ENCODE measurements around the gene HERPUD1.

HERPUD1 gene

DNA sequence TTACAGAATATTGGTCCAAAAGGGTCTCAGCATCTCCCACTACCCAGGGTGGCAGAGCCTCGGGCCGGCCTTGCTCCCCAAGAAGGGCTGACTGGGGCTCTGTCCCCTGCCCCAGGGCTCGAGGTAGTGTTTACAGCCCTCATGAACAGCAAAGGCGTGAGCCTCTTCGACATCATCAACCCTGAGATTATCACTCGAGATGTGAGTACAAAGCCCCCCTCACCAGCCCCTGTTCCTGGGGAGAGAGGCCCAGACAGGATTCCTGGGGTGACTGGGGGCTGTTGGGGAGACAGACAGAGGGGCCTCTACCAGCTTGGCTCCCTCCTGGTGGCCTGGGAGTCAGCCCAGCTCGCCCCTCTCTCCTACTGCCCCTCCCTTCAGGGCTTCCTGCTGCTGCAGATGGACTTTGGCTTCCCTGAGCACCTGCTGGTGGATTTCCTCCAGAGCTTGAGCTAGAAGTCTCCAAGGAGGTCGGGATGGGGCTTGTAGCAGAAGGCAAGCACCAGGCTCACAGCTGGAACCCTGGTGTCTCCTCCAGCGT, 51.3 kb downstream of the HERPUD1 start (continued):
- TF ChIP-seq, protein P1, sequence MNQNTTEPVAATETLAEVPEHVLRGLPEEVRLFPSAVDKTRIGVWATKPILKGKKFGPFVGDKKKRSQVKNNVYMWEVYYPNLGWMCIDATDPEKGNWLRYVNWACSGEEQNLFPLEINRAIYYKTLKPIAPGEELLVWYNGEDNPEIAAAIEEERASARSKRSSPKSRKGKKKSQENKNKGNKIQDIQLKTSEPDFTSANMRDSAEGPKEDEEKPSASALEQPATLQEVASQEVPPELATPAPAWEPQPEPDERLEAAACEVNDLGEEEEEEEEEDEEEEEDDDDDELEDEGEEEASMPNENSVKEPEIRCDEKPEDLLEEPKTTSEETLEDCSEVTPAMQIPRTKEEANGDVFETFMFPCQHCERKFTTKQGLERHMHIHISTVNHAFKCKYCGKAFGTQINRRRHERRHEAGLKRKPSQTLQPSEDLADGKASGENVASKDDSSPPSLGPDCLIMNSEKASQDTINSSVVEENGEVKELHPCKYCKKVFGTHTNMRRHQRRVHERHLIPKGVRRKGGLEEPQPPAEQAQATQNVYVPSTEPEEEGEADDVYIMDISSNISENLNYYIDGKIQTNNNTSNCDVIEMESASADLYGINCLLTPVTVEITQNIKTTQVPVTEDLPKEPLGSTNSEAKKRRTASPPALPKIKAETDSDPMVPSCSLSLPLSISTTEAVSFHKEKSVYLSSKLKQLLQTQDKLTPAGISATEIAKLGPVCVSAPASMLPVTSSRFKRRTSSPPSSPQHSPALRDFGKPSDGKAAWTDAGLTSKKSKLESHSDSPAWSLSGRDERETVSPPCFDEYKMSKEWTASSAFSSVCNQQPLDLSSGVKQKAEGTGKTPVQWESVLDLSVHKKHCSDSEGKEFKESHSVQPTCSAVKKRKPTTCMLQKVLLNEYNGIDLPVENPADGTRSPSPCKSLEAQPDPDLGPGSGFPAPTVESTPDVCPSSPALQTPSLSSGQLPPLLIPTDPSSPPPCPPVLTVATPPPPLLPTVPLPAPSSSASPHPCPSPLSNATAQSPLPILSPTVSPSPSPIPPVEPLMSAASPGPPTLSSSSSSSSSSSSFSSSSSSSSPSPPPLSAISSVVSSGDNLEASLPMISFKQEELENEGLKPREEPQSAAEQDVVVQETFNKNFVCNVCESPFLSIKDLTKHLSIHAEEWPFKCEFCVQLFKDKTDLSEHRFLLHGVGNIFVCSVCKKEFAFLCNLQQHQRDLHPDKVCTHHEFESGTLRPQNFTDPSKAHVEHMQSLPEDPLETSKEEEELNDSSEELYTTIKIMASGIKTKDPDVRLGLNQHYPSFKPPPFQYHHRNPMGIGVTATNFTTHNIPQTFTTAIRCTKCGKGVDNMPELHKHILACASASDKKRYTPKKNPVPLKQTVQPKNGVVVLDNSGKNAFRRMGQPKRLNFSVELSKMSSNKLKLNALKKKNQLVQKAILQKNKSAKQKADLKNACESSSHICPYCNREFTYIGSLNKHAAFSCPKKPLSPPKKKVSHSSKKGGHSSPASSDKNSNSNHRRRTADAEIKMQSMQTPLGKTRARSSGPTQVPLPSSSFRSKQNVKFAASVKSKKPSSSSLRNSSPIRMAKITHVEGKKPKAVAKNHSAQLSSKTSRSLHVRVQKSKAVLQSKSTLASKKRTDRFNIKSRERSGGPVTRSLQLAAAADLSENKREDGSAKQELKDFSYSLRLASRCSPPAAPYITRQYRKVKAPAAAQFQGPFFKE (tag by site-specific recombination; IDR thresholded peaks at IDR 0.05; ENCODE audit: borderline replicate concordance): no peak
- no peak for TF ChIP-seq GLIS2 (tag by site-specific recombination; IDR thresholded peaks at IDR 0.05)
- no peak for TF ChIP-seq TCF7L2 (IDR thresholded peaks at IDR 0.05; ENCODE audit: borderline replicate concordance, low read depth, low read length)
- no peak for TF ChIP-seq ZBTB48 (tag by site-specific recombination; IDR thresholded peaks at IDR 0.05)
- TF ChIP-seq ZNF24 (tag by site-specific recombination; IDR thresholded peaks at IDR 0.05): no peak
- no peak for TF ChIP-seq ZBTB20 (tag by site-specific recombination; IDR thresholded peaks at IDR 0.05)

DNA sequence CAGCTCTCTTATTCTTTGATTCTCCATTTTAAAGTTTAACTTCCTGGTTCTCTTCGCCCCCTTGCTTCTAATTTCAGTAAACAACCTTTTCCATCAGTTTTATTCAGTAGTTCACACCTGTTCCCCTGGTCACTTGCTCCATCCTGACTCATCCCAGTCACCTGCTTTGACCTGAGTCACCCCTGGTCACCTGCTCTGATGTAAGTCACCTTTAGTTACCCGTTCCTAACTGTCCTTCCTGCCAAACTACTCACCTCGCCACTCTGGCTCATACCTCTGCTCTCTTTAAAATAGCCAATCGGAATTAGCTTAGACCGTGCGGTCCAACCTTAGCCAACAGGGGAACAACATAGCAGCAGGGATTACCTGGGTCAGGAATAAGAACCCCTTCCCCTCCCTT, 52.7 kb downstream of the HERPUD1 start:
- no peaks in the 10 kb centered on the region; the same call in 1 of the 2 replicates for H3K4me1 ChIP-seq (ENCODE audit: control insufficient read depth, insufficient read depth, low read length)
- no peaks in the 10 kb centered on the region for H3K9me3 ChIP-seq (ENCODE audit: control insufficient read depth, insufficient read depth, low read depth, low read length)
- no peak overlapping the region for H3K27ac ChIP-seq (ENCODE audit: extremely low read depth, low read depth, low read length)
- TF ChIP-seq ZNF626 (tag by site-specific recombination; IDR thresholded peaks at IDR 0.05): no peak
- no peak for TF ChIP-seq ZNF623 (tag by site-specific recombination; IDR thresholded peaks at IDR 0.05)
- TF ChIP-seq, protein P2, sequence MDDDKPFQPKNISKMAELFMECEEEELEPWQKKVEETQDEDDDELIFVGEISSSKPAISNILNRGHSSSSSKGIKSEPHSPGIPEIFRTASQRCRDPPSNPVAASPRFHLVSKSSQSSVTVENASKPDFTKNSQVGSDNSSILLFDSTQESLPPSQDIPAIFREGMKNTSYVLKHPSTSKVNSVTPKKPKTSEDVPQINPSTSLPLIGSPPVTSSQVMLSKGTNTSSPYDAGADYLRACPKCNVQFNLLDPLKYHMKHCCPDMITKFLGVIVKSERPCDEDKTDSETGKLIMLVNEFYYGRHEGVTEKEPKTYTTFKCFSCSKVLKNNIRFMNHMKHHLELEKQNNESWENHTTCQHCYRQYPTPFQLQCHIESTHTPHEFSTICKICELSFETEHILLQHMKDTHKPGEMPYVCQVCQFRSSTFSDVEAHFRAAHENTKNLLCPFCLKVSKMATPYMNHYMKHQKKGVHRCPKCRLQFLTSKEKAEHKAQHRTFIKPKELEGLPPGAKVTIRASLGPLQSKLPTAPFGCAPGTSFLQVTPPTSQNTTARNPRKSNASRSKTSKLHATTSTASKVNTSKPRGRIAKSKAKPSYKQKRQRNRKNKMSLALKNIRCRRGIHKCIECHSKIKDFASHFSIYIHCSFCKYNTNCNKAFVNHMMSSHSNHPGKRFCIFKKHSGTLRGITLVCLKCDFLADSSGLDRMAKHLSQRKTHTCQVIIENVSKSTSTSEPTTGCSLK (tag by site-specific recombination; IDR thresholded peaks at IDR 0.05): no peak
- no peak for TF ChIP-seq ZNF521 (tag by site-specific recombination; IDR thresholded peaks at IDR 0.05)
- TF ChIP-seq, protein P3, sequence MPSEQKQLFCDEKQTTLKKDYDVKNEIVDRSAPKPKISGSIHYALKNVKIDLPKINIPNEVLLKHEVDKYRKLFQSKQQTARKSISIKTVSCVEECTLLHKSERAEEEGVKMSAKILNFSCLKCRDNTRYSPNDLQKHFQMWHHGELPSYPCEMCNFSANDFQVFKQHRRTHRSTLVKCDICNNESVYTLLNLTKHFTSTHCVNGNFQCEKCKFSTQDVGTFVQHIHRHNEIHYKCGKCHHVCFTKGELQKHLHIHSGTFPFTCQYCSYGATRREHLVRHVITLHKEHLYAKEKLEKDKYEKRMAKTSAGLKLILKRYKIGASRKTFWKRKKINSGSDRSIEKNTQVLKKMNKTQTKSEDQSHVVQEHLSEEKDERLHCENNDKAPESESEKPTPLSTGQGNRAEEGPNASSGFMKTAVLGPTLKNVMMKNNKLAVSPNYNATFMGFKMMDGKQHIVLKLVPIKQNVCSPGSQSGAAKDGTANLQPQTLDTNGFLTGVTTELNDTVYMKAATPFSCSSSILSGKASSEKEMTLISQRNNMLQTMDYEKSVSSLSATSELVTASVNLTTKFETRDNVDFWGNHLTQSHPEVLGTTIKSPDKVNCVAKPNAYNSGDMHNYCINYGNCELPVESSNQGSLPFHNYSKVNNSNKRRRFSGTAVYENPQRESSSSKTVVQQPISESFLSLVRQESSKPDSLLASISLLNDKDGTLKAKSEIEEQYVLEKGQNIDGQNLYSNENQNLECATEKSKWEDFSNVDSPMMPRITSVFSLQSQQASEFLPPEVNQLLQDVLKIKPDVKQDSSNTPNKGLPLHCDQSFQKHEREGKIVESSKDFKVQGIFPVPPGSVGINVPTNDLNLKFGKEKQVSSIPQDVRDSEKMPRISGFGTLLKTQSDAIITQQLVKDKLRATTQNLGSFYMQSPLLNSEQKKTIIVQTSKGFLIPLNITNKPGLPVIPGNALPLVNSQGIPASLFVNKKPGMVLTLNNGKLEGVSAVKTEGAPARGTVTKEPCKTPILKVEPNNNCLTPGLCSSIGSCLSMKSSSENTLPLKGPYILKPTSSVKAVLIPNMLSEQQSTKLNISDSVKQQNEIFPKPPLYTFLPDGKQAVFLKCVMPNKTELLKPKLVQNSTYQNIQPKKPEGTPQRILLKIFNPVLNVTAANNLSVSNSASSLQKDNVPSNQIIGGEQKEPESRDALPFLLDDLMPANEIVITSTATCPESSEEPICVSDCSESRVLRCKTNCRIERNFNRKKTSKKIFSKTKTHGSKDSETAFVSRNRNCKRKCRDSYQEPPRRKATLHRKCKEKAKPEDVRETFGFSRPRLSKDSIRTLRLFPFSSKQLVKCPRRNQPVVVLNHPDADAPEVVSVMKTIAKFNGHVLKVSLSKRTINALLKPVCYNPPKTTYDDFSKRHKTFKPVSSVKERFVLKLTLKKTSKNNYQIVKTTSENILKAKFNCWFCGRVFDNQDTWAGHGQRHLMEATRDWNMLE (tag by site-specific recombination; conservative IDR thresholded peaks at IDR 0.05; ENCODE audit: low read depth): no peak
- no peak overlapping the region for H3K4me3 ChIP-seq (ENCODE audit: low read depth, low read length)
- CTCF ChIA-PET: interaction anchor here (0.7 to 1.7 kb wide), 3 partner anchors 20 to 118 kb away, joined by 3 to 14 read pairs (median 3); no protein-coding TSS in a partner anchor
- POLR2A ChIA-PET: no interaction called here
- H3K36me3 ChIP-seq (ENCODE audit: control insufficient read depth in 2 of 2, insufficient read depth in 1 of 2, low read length in 2 of 2): no peaks in the 10 kb centered on the region

Measured in HEK293 (cell line).